ENCODE measurements around the gene ANKRD27. TPM values are rescaled to one million over a fixed set of nuclear protein-coding genes. Genes with fewer than 3 reads are reported as not detected.

The ANKRD27 gene
- polyA plus RNA-seq, 1 of the 3 experiments (the other 2 are of a cell fraction), result 16.5 TPM

GRCh38 chr19:32691952-32692726, 17.2 kb upstream of the ANKRD27 start:
- CTCF ChIA-PET, result interaction anchor here (0.5 to 1.4 kb wide), 5 partner anchors 9 to 284 kb away, joined by 3 to 8 read pairs (median 3); partner anchors contain the start of gene RGS9BP
- peaks cover 17% of the 10 kb centered on the region; the same call in 1 of the 2 replicates for H4K20me1 ChIP-seq (ENCODE audit: insufficient read depth)
- peaks cover 51% of the 10 kb centered on the region for H3K79me2 ChIP-seq (ENCODE audit: insufficient read depth)
- peak overlapping the region; percentile 96 for H3K4me2 ChIP-seq
- H3K9ac ChIP-seq, result peak overlapping the region; percentile 92
- peak overlapping the region; percentile 77 for H2AFZ ChIP-seq (ENCODE audit: low read depth)
- POLR2A ChIA-PET, result interaction anchor here (0.7 to 1.3 kb wide), 4 partner anchors 9 to 111 kb away, joined by 3 to 10 read pairs (median 5); partner anchors contain the start of gene PDCD5
- H3K4me1 ChIP-seq (ENCODE audit: control insufficient read depth in 1 of 2, insufficient read depth in 2 of 2, low read depth in 1 of 2, low read length in 1 of 2), result peaks cover 0 to 16% of the 10 kb centered on the region in 2 experiments; a peak in 3 of 4 replicates
- no peaks in the 10 kb centered on the region for H3F3A ChIP-seq (replicated peaks; ENCODE audit: insufficient read depth)
- WGBS (ENCODE audit: low lambda C conversion rate), result 4% methylated on average over 14 of the region's 93 CpGs
- H3K4me3 ChIP-seq (ENCODE audit: low read depth in 2 of 2, low read length in 1 of 2), result peak overlapping the region; percentile 80 to 84
- no peaks in the 10 kb centered on the region for H3K27me3 ChIP-seq (ENCODE audit: insufficient read depth)
- H3K36me3 ChIP-seq (replicated peaks in 1 of 2; ENCODE audit: control insufficient read depth in 1 of 2, insufficient read depth in 2 of 2, low read length in 1 of 2), result peaks cover 11 to 13% of the 10 kb centered on the region in 2 experiments
- H3K9me3 ChIP-seq, result no peaks in the 10 kb centered on the region
- H3K9me2 ChIP-seq, result no peaks in the 10 kb centered on the region
- peak; percentile 81 for DNase-seq
- peak overlapping the region; percentile 50 to 86 for H3K27ac ChIP-seq (ENCODE audit: low read depth in 2 of 2, low read length in 1 of 2)
- TF ChIP-seq NFIC (IDR thresholded peaks at IDR 0.05; ENCODE audit: borderline replicate concordance) (no peak), PBX3 (IDR thresholded peaks at IDR 0.05) (no peak), RFX5 (IDR thresholded peaks at IDR 0.05; ENCODE audit: low read length) (no peak), FOXJ3 (CRISPR knock-in tag; IDR thresholded peaks at IDR 0.05) (no peak), ELF1 (IDR thresholded peaks at IDR 0.05) (no peak), TAF1 (IDR thresholded peaks at IDR 0.05; ENCODE audit: borderline replicate concordance, low read depth, low read length) (0 out of 2 replicates have a peak, but pooled peaks have one; percentile 14), GATA2 (CRISPR knock-in tag; IDR thresholded peaks at IDR 0.05) (no peak), POLR2AphosphoS5 (IDR thresholded peaks at IDR 0.05; ENCODE audit: low read depth, low read length) (no peak; the same call in 1 of the 2 replicates), IRF3 (IDR thresholded peaks at IDR 0.05; ENCODE audit: low read depth, low read length) (no peak), RXRA (IDR thresholded peaks at IDR 0.05; ENCODE audit: borderline replicate concordance, low read depth) (no peak), CTCF (IDR thresholded peaks at IDR 0.05) (no peak), FOSL2 (IDR thresholded peaks at IDR 0.05; ENCODE audit: borderline replicate concordance, low read depth) (no peak), ZBTB33 (IDR thresholded peaks at IDR 0.05; ENCODE audit: borderline replicate concordance, low read depth) (no peak), TCF12 (IDR thresholded peaks at IDR 0.05) (no peak), REST (IDR thresholded peaks at IDR 0.05; ENCODE audit: low read depth, low read length) (no peak), RCOR1 (IDR thresholded peaks at IDR 0.05; ENCODE audit: low read length) (no peak), RAD21 (IDR thresholded peaks at IDR 0.05; ENCODE audit: low read length) (no peak), USF2 (IDR thresholded peaks at IDR 0.05; ENCODE audit: borderline replicate concordance, low read depth, low read length) (no peak), TEAD4 (IDR thresholded peaks at IDR 0.05; ENCODE audit: borderline replicate concordance, insufficient read depth) (no peak), FOXM1 (IDR thresholded peaks at IDR 0.05; ENCODE audit: low read depth) (no peak), EP300 (IDR thresholded peaks at IDR 0.05; ENCODE audit: borderline replicate concordance in 1 of 2, low read depth in 1 of 2, low read length in 1 of 2) (no peak)

Data from SK-N-SH (cell line).